Tibial nerve (tissue), 4 donors: ENCODE measurements around the gene GCLM.

Experiments used
- CTCF ChIP-seq, 5 experiments: fragments of 200-600 bp in 3 of 5; fragments of 450-650 bp in 2 of 5; sonication (generic) in 3 of 5; IDR thresholded peaks; one replicate each; pipeline ENCODE4 v1.5.1; 2016 to 2019; ENCODE audit warnings: antibody characterized with exemption in 5 of 5, mild to moderate bottlenecking in 3 of 5, moderate library complexity in 2 of 5
- EP300 ChIP-seq, 2 donors: sonication (generic); formaldehyde crosslinking; IDR thresholded peaks; one replicate each; pipeline ENCODE4 v1.6.1; 2017; ENCODE audit warnings: antibody characterized with exemption in 2 of 2, mild to moderate bottlenecking in 1 of 2
- POLR2A ChIP-seq, 2 donors: fragments of 450-650 bp; IDR thresholded peaks; one replicate each; pipeline ENCODE4 v1.6.1; 2017; ENCODE audit warnings: antibody characterized with exemption in 2 of 2, mild to moderate bottlenecking in 2 of 2, moderate library complexity in 2 of 2

DNA sequence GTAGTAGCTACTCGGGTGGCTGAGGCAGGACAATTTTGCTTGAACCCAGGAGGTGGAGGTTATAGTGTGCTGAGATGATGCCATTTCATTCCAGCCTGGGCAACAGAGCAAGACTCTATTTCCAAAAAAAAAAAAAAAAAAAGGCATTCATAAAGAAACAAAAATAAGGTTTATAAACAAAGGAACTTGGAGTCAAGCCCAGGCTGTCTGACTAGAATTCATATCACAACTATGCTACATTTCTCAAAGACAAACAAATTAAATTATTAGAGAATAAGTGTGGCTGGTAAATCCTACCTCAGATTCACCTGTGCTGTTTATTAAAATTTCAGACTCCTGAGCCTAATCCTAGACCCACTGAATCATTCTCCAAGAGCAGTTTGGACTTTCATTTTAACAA is 4.2 kb downstream of the GCLM start:
- no peak for TF ChIP-seq CTCF (IDR thresholded peaks at IDR 0.05)
- no peak for TF ChIP-seq POLR2A (IDR thresholded peaks at IDR 0.05)
- TF ChIP-seq EP300 (IDR thresholded peaks at IDR 0.05) = no peak
